HG03175 (cell line): ENCODE data around the gene RFT1.

Source experiments
- ATAC-seq: cut with Tn5 transposase; IDR thresholded peaks from one replicate; pipeline ENCODE4 v1.9.1; 2021; ENCODE audit warnings: mild to moderate bottlenecking, moderate library complexity; ENCODE audit not compliant: unreplicated experiment

Gene RFT1, protein sequence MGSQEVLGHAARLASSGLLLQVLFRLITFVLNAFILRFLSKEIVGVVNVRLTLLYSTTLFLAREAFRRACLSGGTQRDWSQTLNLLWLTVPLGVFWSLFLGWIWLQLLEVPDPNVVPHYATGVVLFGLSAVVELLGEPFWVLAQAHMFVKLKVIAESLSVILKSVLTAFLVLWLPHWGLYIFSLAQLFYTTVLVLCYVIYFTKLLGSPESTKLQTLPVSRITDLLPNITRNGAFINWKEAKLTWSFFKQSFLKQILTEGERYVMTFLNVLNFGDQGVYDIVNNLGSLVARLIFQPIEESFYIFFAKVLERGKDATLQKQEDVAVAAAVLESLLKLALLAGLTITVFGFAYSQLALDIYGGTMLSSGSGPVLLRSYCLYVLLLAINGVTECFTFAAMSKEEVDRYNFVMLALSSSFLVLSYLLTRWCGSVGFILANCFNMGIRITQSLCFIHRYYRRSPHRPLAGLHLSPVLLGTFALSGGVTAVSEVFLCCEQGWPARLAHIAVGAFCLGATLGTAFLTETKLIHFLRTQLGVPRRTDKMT

GRCh38 chr3:53130179-53131061, at the start of gene RFT1:
Gene RFT1 (minus strand): TSS chr3:53130435. CDS start chr3:53130400, 35 bp downstream.
- ATAC-seq: peak; percentile 86

- ATAC-seq: no peak
These were observed 49.3 kb upstream of the RFT1 start for GRCh38 chr3:53179580-53179979.

DNA sequence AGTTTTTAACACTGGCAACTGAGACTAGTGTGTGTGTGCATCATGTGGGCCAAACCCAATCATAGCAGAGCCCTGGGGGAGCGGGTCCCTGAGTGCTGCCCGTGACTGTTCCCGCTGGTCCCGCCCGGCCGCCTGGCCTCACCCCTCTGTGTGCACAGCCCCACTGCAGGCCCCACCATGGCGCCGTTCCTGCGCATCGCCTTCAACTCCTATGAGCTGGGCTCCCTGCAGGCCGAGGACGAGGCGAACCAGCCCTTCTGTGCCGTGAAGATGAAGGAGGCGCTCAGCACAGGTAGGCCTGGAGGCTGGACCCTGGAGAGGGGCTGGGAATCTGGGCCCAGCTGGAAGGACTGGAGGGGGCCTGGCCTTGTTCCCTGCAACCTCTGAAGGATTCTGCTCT, 48.0 kb upstream of the RFT1 start:
- ATAC-seq: no peak

- ATAC-seq: no peak
These were observed 45.6 kb upstream of the RFT1 start for GRCh38 chr3:53175613-53176540.

- ATAC-seq: peak; percentile 49
These were observed 44.4 kb upstream of the RFT1 start for GRCh38 chr3:53174346-53175250.

DNA sequence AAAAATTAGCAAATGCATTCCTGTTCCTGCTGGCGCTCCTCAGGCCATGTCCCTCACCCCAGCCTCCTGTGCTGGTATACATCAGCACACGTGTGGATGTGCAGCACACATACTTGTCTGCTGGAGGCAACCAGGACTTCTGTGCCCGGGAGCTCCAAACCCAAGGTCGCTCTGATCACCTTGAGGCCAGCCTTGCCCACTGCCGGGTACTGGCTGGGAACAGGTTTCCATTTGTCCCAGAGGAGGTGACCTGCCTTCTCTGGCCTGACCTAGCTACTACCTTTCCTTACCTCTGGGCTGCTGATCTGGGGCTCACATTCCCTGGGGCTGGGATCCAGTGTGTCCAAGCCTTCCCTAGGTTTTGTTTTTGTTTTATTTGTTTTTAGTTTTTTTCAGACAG, 42.9 kb upstream of the RFT1 start:
- ATAC-seq: no peak

- ATAC-seq: no peak
These were observed 41.7 kb upstream of the RFT1 start for GRCh38 chr3:53171827-53172505.

GRCh38 chr3:53171064-53171418, 40.8 kb upstream of the RFT1 start:
- ATAC-seq: no peak

GRCh38 chr3:53170325-53171063, 40.3 kb upstream of the RFT1 start:
- peak; percentile 47 for ATAC-seq

DNA sequence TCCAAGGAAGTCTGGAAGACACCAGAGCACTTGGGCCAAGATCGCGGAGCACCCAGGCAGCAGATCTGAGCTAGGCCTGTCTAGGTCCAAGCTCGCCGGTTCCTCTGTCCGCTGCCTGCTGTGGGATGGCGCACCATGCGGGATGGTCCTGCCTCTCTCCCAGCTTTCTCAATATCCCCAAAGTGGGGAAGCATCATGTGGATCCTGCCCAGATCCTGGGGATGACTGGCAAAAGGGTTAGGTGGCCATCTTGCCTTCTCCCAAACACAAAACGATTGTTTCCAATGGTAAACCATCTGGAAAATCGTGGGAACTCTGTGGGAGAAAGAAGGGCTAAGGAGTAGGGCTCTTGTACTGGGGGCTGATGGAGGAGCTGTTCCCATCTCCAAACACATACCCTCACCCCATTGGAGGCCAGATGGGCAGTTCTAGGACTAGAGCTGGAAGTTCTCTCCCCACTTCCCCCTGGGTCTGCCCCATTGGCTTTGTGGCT, 39.6 kb upstream of the RFT1 start:
- no peak for ATAC-seq

DNA sequence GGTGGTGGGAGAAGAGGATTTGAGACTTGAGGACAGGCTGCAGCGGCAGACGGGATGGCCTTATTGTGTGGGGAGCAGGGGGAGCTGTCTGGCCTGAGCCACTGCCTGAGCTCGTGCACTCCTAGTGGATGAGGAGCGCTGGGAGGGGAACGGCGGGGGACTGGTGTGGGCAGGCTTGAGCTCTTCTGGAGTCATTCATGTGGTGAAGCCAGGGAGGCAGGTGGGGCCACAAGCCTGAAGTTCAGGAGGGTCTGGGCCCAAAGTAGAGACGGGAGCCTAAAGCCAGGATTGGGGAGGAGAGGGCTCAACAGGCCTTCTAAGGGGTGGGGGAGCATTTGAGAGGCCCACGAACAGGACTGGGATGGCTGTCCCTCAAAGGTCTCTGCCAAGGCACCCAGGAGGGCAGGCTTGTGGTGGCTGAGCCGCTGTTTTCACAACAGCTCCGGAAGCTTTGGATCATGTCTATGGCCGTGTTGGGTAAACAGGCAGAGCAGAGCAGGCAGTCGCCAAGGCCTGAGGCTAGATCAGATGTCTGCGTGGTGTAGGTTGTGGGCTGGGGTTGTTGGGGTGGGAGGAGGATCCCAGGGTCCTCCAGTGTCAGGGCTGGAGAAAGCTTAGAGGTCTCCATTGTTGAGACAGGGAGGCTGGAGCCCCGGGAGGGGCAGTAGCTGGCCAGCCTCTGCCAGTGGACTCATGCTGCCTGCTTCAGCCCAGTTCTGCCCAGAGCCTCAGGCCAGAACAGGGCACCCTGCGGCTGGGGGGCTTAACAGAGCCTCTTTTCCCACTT, 39.0 kb upstream of the RFT1 start:
- no peak for ATAC-seq

DNA sequence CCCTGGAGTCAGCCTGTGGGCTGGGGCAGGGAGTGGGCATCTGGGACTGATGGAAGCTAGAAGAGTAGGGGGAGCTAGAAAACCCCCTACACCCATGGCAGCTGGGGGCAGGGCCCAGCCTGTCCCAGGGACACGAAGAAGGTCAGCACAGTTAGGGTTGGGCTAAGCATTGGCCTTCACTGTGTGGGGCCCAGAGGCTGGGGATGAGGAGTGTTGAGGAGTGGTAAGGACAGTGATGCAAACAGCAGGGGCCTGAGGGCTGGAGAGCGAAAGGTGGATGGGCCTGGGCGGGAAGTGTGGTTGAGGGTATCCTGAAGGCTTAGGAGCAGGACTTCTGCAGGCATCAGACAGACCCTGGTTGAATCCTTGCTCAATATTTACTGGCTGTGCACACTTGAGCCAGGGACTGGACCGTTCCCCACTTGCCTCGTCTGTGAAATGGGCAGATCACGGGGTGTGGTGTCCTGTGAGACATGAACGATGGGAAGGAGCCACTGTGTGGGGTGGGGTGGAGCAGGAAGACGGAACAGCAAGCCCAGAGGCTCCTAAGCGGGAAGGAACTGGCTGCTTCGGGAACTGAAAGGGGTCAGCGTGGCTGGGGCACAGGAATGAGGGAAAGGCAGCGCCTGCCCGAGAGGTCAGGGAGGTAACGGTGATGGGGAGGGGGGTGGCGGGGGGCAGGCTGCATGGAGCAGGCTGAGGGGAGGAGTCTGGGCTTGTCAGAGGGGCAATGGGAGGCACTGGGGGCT, 38.1 kb upstream of the RFT1 start:
- no peak for ATAC-seq

- no peak for ATAC-seq
These were observed 37.4 kb upstream of the RFT1 start for GRCh38 chr3:53167418-53168174.

DNA sequence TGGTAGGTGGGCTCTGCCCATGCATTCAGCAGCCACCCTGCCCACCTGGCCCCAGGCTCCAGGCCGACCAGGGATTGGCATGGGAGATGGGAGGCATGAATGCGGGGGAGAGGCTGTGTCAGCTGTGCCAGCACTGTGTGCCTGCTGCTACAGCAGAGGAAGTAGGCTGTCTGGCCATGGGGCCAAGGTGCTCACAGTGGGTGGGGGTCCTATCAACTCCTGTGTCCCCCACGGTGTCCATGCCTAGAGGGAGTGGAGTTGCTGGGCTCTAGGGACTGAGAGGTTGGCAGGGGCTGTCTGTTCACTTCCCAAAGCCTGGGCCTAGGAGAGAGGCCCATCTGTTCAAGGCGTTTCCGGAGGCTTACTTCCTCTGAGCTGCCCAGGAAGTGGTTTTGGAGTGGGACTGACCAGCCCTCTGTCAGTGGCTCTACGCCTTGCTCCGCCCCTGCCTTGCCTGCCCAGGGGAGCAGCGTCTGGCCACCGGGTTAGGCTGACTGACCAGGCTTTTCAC, 36.6 kb upstream of the RFT1 start:
- no peak for ATAC-seq

- no peak for ATAC-seq
These were observed 36.0 kb upstream of the RFT1 start for GRCh38 chr3:53166206-53166605.

GRCh38 chr3:53164911-53165310, 34.7 kb upstream of the RFT1 start:
- no peak for ATAC-seq
